NCI-H345 treated with DMSO at 0.1 percent for 48 hours (cell line): ENCODE results near the gene TINAGL1.
A peak's percentile ranks its signal among the peaks of the same experiment; 100 is the strongest.

Experiments
- DNase-seq: peaks from one replicate; lab custom pipeline; 2025; ENCODE audit not compliant: unreplicated experiment; lab: John Stamatoyannopoulos, UW

The TINAGL1 gene

GRCh38 chr1:31576201-31576669 is at the start of gene TINAGL1:
Gene TINAGL1, plus strand, starts transcription at chr1:31576515. Its CDS starts 634 bp downstream, at chr1:31577149.
- DNase-seq, result no peak

GRCh38 chr1:31529999-31530684 is 46.2 kb upstream of the TINAGL1 start:
- no peak for DNase-seq

GRCh38 chr1:31531177-31531999 is 44.9 kb upstream of the TINAGL1 start:
- no peak for DNase-seq

- DNase-seq, result no peak
Observed at GRCh38 chr1:31532173-31532572, 44.1 kb upstream of the TINAGL1 start.

- no peak for DNase-seq
Observed at GRCh38 chr1:31535561-31535960, 40.8 kb upstream of the TINAGL1 start.

GRCh38 chr1:31539329-31539728 is 37.0 kb upstream of the TINAGL1 start:
- DNase-seq, result no peak

GRCh38 chr1:31541194-31541593 is 35.1 kb upstream of the TINAGL1 start:
- no peak for DNase-seq

- DNase-seq, result no peak
Observed at GRCh38 chr1:31545927-31546540, 30.3 kb upstream of the TINAGL1 start.

- DNase-seq, result no peak
Observed at GRCh38 chr1:31548534-31548906, 27.8 kb upstream of the TINAGL1 start.

GRCh38 chr1:31548907-31549808 is 27.2 kb upstream of the TINAGL1 start:
- peak; percentile 80 for DNase-seq

- DNase-seq, result no peak
Observed at GRCh38 chr1:31549809-31550620, 26.3 kb upstream of the TINAGL1 start.

GRCh38 chr1:31551208-31551607 is 25.1 kb upstream of the TINAGL1 start:
- no peak for DNase-seq

GRCh38 chr1:31552489-31552888 is 23.8 kb upstream of the TINAGL1 start:
- DNase-seq, result no peak

- DNase-seq, result no peak
Observed at GRCh38 chr1:31556481-31557006, 19.8 kb upstream of the TINAGL1 start.

- no peak for DNase-seq
Observed at GRCh38 chr1:31559715-31560114, 16.6 kb upstream of the TINAGL1 start.

GRCh38 chr1:31560394-31560793 is 15.9 kb upstream of the TINAGL1 start:
- no peak for DNase-seq

GRCh38 chr1:31562707-31563360 is 13.5 kb upstream of the TINAGL1 start:
- no peak for DNase-seq

- DNase-seq, result no peak
Observed at GRCh38 chr1:31564606-31564989, 11.7 kb upstream of the TINAGL1 start.

GRCh38 chr1:31567956-31568570 is 8.3 kb upstream of the TINAGL1 start:
- DNase-seq, result no peak
